ENCODE results near the gene MYL7.

MYL7 gene

GRCh38 chr7:44141221-44141850, at the start of gene MYL7:
Gene MYL7, minus strand, starts transcription at chr7:44141332. Its CDS starts 27 bp downstream, at chr7:44141305.
- TF ChIP-seq CTCF (IDR thresholded peaks at IDR 0.05; ENCODE audit: low read depth, low read length, missing control alignments) = no peak
- no peak within 1 kb of the TSS for H3K4me3 ChIP-seq (ENCODE audit: low read depth, low read length)
- DNase-seq (ENCODE audit: low read depth) = no peak

- no peak overlapping the region for H3K4me3 ChIP-seq (ENCODE audit: low read depth, low read length)
Observed at GRCh38 chr7:44189993-44190872, 49.1 kb upstream of the MYL7 start.

GRCh38 chr7:44189286-44189992, 48.3 kb upstream of the MYL7 start, which contains the start of gene GCK:
Gene GCK, minus strand, starts transcription at chr7:44189439. Its CDS starts 486 bp downstream, at chr7:44188953.
- no peak for DNase-seq (ENCODE audit: low read depth)
- no peak for TF ChIP-seq CTCF (IDR thresholded peaks at IDR 0.05; ENCODE audit: low read depth, low read length, missing control alignments)
- H3K4me3 ChIP-seq (ENCODE audit: low read depth, low read length) = no peak within 1 kb of the TSS

More at GRCh38 chr7:44189993-44190872, 49.1 kb upstream of the MYL7 start:
- no peak for TF ChIP-seq CTCF (IDR thresholded peaks at IDR 0.05; ENCODE audit: low read depth, low read length, missing control alignments)
- no peak for DNase-seq (ENCODE audit: low read depth)

- DNase-seq (ENCODE audit: low read depth) = no peak
- H3K4me3 ChIP-seq (ENCODE audit: low read depth, low read length) = no peak overlapping the region
- TF ChIP-seq CTCF (IDR thresholded peaks at IDR 0.05; ENCODE audit: low read depth, low read length, missing control alignments) = no peak
Observed at GRCh38 chr7:44188480-44189225, 47.5 kb upstream of the MYL7 start.

- DNase-seq (ENCODE audit: low read depth) = no peak
- H3K4me3 ChIP-seq (ENCODE audit: low read depth, low read length) = no peak overlapping the region
- no peak for TF ChIP-seq CTCF (IDR thresholded peaks at IDR 0.05; ENCODE audit: low read depth, low read length, missing control alignments)
Observed at GRCh38 chr7:44187636-44188416, 46.7 kb upstream of the MYL7 start.

GRCh38 chr7:44186736-44187135, 45.6 kb upstream of the MYL7 start:
- no peak overlapping the region for H3K4me3 ChIP-seq (ENCODE audit: low read depth, low read length)
- no peak for TF ChIP-seq CTCF (IDR thresholded peaks at IDR 0.05; ENCODE audit: low read depth, low read length, missing control alignments)
- no peak for DNase-seq (ENCODE audit: low read depth)
